ENCODE results near the gene TYW1. TPM values are rescaled to one million over a fixed set of nuclear protein-coding genes. Genes with fewer than 3 reads are reported as not detected.
A peak's percentile ranks its signal among the peaks of the same experiment; 100 is the strongest.
"Not testable (repeated sequence)": the region's sequence is repeated elsewhere in the genome, so short reads cannot be mapped to it uniquely, and the experiment has no call there.

The TYW1 gene
- total RNA-seq, 1 donor from 2014 or later: 24.9 TPM

- H3K9me3 Mint-ChIP-seq (ENCODE audit: low read depth); H3K4me1 Mint-ChIP-seq (ENCODE audit: low read depth); H3K27me3 Mint-ChIP-seq; H3K36me3 Mint-ChIP-seq (ENCODE audit: insufficient read depth): not testable (repeated sequence)
- Mint-ChIP-seq H3K27ac (peak overlapping the region; percentile 100), H3K4me3 (ENCODE audit: low read depth) (peak overlapping the region; percentile 98)
- TF ChIP-seq CTCF (IDR thresholded peaks at IDR 0.05; ENCODE audit: unreplicated experiment): peak; percentile 41
- DNase-seq (ENCODE audit: low spot score, unreplicated experiment): peak; percentile 13
Observed at GRCh38 chr7:66994691-66995049, 2.0 kb upstream of the TYW1 start.

- Mint-ChIP-seq H3K4me3 (ENCODE audit: low read depth) (peak within 1 kb of the TSS; percentile 99), H3K27ac (peak within 1 kb of the TSS; percentile 100)
- peak; percentile 92 for DNase-seq (ENCODE audit: low spot score, unreplicated experiment)
- not testable (repeated sequence) for H3K9me3 Mint-ChIP-seq (ENCODE audit: low read depth); H3K36me3 Mint-ChIP-seq (ENCODE audit: insufficient read depth); H3K4me1 Mint-ChIP-seq (ENCODE audit: low read depth); H3K27me3 Mint-ChIP-seq
Observed at GRCh38 chr7:66995050-66995776, 1.4 kb upstream of the TYW1 start, which contains the start of gene SBDS. Gene SBDS, minus strand, starts transcription at chr7:66995586. Its CDS starts 169 bp downstream, at chr7:66995417.

GRCh38 chr7:67000601-67001258 is 4.1 kb downstream of the TYW1 start:
- not testable (repeated sequence) for H3K27me3 Mint-ChIP-seq; H3K4me1 Mint-ChIP-seq (ENCODE audit: low read depth); H3K27ac Mint-ChIP-seq; H3K9me3 Mint-ChIP-seq (ENCODE audit: low read depth); H3K4me3 Mint-ChIP-seq (ENCODE audit: low read depth); DNase-seq (ENCODE audit: low spot score, unreplicated experiment); H3K36me3 Mint-ChIP-seq (ENCODE audit: insufficient read depth)
- peak; percentile 58 for TF ChIP-seq CTCF (IDR thresholded peaks at IDR 0.05; ENCODE audit: unreplicated experiment)

- H3K27me3 Mint-ChIP-seq; DNase-seq (ENCODE audit: low spot score, unreplicated experiment); H3K4me3 Mint-ChIP-seq (ENCODE audit: low read depth); H3K9me3 Mint-ChIP-seq (ENCODE audit: low read depth); H3K27ac Mint-ChIP-seq; H3K4me1 Mint-ChIP-seq (ENCODE audit: low read depth); H3K36me3 Mint-ChIP-seq (ENCODE audit: insufficient read depth): not testable (repeated sequence)
Observed at GRCh38 chr7:67004145-67004544, 7.5 kb downstream of the TYW1 start.

GRCh38 chr7:67006965-67007364 is 10.3 kb downstream of the TYW1 start:
- Mint-ChIP-seq H3K4me3 (ENCODE audit: low read depth) (no peak overlapping the region), H3K4me1 (ENCODE audit: low read depth) (no peaks in the 10 kb centered on the region), H3K27ac (no peak overlapping the region), H3K27me3 (no peaks in the 10 kb centered on the region), H3K36me3 (ENCODE audit: insufficient read depth) (peaks cover 7% of the 10 kb centered on the region), H3K9me3 (ENCODE audit: low read depth) (no peaks in the 10 kb centered on the region)
- TF ChIP-seq CTCF (IDR thresholded peaks at IDR 0.05; ENCODE audit: unreplicated experiment): no peak
- DNase-seq (ENCODE audit: low spot score, unreplicated experiment): no peak

GRCh38 chr7:67008260-67008659 is 11.6 kb downstream of the TYW1 start:
- no peak for TF ChIP-seq CTCF (IDR thresholded peaks at IDR 0.05; ENCODE audit: unreplicated experiment)
- DNase-seq (ENCODE audit: low spot score, unreplicated experiment): no peak
- H3K27me3 Mint-ChIP-seq: no peaks in the 10 kb centered on the region
- no peaks in the 10 kb centered on the region for H3K4me1 Mint-ChIP-seq (ENCODE audit: low read depth)
- H3K9me3 Mint-ChIP-seq (ENCODE audit: low read depth): no peaks in the 10 kb centered on the region
- no peak overlapping the region for H3K27ac Mint-ChIP-seq
- H3K4me3 Mint-ChIP-seq (ENCODE audit: low read depth): no peak overlapping the region
- H3K36me3 Mint-ChIP-seq (ENCODE audit: insufficient read depth): peaks cover 7% of the 10 kb centered on the region

GRCh38 chr7:67009677-67010076 is 13.0 kb downstream of the TYW1 start:
- peaks cover 12% of the 10 kb centered on the region for H3K36me3 Mint-ChIP-seq (ENCODE audit: insufficient read depth)
- not testable (repeated sequence) for H3K27ac Mint-ChIP-seq; H3K4me3 Mint-ChIP-seq (ENCODE audit: low read depth); H3K27me3 Mint-ChIP-seq; DNase-seq (ENCODE audit: low spot score, unreplicated experiment); H3K4me1 Mint-ChIP-seq (ENCODE audit: low read depth); H3K9me3 Mint-ChIP-seq (ENCODE audit: low read depth)

- DNase-seq (ENCODE audit: low spot score, unreplicated experiment); H3K9me3 Mint-ChIP-seq (ENCODE audit: low read depth); H3K27me3 Mint-ChIP-seq; H3K27ac Mint-ChIP-seq; H3K4me1 Mint-ChIP-seq (ENCODE audit: low read depth); H3K4me3 Mint-ChIP-seq (ENCODE audit: low read depth): not testable (repeated sequence)
- peaks cover 19% of the 10 kb centered on the region for H3K36me3 Mint-ChIP-seq (ENCODE audit: insufficient read depth)
Observed at GRCh38 chr7:67014076-67014622, 17.5 kb downstream of the TYW1 start.

GRCh38 chr7:67017971-67018370 is 21.3 kb downstream of the TYW1 start:
- not testable (repeated sequence) for DNase-seq (ENCODE audit: low spot score, unreplicated experiment); H3K4me1 Mint-ChIP-seq (ENCODE audit: low read depth); H3K4me3 Mint-ChIP-seq (ENCODE audit: low read depth); H3K9me3 Mint-ChIP-seq (ENCODE audit: low read depth); H3K27me3 Mint-ChIP-seq
- H3K27ac Mint-ChIP-seq: peak overlapping the region; percentile 27
- peaks cover 38% of the 10 kb centered on the region for H3K36me3 Mint-ChIP-seq (ENCODE audit: insufficient read depth)

Measured in progenitor cell of endocrine pancreas (in vitro differentiated cells).